ENCODE data around the gene ASB5.

The ASB5 gene

DNA sequence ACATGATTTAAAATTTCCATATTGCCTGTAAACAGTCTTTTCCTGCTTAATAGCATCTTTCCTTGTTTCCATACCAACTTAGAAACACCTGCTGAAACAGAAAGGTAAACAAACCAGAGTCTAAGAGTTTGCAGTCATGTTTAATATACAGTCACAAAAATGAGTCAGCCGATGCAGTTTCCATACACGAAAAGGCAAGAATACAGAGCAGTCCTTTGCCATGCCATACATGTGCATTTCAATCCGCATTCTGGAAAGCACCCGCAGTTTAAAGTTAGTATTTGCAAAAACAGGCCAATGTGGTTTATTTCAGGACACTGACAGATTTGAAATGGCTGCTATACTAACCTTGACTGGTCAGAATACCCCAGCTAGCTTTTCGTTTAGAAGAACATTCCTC, 32.1 kb downstream of the ASB5 start:
- Histone ChIP-seq H3F3A (ENCODE audit: insufficient read depth) (no peaks in the 10 kb centered on the region), H3K9me2 (replicated peaks; ENCODE audit: insufficient read depth, low read length) (no peaks in the 10 kb centered on the region), H3K27ac (ENCODE audit: low read depth, low read length) (no peak overlapping the region), H2AFZ (ENCODE audit: low read depth, low read length, severe bottlenecking) (peak overlapping the region; percentile 9), H3K4me2 (ENCODE audit: low read depth, low read length, poor library complexity, severe bottlenecking) (no peak overlapping the region), H3K4me3 (ENCODE audit: insufficient read depth, low read length, poor library complexity, severe bottlenecking) (no peak overlapping the region), H3K9ac (ENCODE audit: low read length) (no peak overlapping the region), H4K20me1 (ENCODE audit: low read depth, low read length) (no peaks in the 10 kb centered on the region), H3K9me3 (ENCODE audit: insufficient read depth, low read length) (no peaks in the 10 kb centered on the region), H3K36me3 (ENCODE audit: low read length) (no peaks in the 10 kb centered on the region), H3K27me3 (ENCODE audit: low read length) (no peaks in the 10 kb centered on the region), H3K79me2 (ENCODE audit: insufficient read depth, low read length) (no peaks in the 10 kb centered on the region)
- TF ChIP-seq EZH2phosphoT487 (conservative IDR thresholded peaks at IDR 0.05; ENCODE audit: low read length): no peak
- no peak for TF ChIP-seq CTCF (IDR thresholded peaks at IDR 0.05; ENCODE audit: insufficient read depth, low read length, poor library complexity, severe bottlenecking)

DNA sequence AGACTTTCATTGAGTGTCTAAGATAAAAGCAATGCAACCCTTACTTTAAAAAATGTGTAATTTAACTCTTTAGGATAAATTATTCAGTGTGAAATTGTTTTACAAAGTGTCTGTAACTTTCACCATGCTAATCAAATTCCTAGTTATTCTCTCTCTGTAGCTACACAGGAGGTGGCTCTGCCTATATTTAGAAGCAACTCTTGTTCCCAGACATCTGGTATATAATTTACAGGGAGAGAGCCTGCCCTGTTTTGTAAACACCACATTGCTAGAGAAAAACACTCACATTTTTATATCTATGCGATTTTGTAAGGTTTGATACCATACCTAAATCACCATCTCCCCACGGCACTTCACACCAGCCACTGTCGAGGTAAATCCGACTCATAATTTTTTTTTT, 38.2 kb downstream of the ASB5 start:
- Histone ChIP-seq H3K4me2 (ENCODE audit: low read depth, low read length, poor library complexity, severe bottlenecking) (no peak overlapping the region), H3K9me2 (replicated peaks; ENCODE audit: insufficient read depth, low read length) (no peaks in the 10 kb centered on the region), H3K9ac (ENCODE audit: low read length) (no peak overlapping the region), H3K4me3 (ENCODE audit: insufficient read depth, low read length, poor library complexity, severe bottlenecking) (no peak overlapping the region), H3F3A (ENCODE audit: insufficient read depth) (no peaks in the 10 kb centered on the region), H3K36me3 (ENCODE audit: low read length) (no peaks in the 10 kb centered on the region), H3K9me3 (ENCODE audit: insufficient read depth, low read length) (no peaks in the 10 kb centered on the region), H3K79me2 (ENCODE audit: insufficient read depth, low read length) (no peaks in the 10 kb centered on the region), H3K27ac (ENCODE audit: low read depth, low read length) (no peak overlapping the region), H4K20me1 (ENCODE audit: low read depth, low read length) (no peaks in the 10 kb centered on the region), H2AFZ (ENCODE audit: low read depth, low read length, severe bottlenecking) (no peak overlapping the region), H3K27me3 (ENCODE audit: low read length) (no peaks in the 10 kb centered on the region)
- TF ChIP-seq CTCF (IDR thresholded peaks at IDR 0.05; ENCODE audit: insufficient read depth, low read length, poor library complexity, severe bottlenecking) (no peak), EZH2phosphoT487 (conservative IDR thresholded peaks at IDR 0.05; ENCODE audit: low read length) (no peak)

DNA sequence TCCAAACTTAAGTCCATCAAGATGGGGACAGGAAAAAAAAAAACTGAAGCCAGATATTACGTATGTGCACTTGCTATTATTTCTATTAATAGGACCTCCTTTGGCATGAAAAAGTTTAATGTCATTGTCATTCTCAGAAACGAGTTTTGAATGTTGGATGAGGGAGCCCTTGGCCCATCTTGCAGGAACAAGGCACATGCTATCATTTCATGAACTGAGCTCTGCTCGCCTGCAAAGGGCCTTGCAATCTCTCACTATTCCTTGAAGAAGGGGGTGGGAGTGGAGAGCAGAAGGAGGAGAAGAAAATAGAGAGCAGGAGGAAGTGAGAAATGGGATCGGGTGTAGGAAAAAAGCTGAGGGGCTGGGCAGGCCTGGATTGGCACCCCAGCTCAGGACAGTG, 39.4 kb downstream of the ASB5 start:
- Histone ChIP-seq H3K4me2 (ENCODE audit: low read depth, low read length, poor library complexity, severe bottlenecking) (no peak overlapping the region), H3K27ac (ENCODE audit: low read depth, low read length) (no peak overlapping the region), H3K36me3 (ENCODE audit: low read length) (no peaks in the 10 kb centered on the region), H3F3A (ENCODE audit: insufficient read depth) (no peaks in the 10 kb centered on the region), H2AFZ (ENCODE audit: low read depth, low read length, severe bottlenecking) (no peak overlapping the region), H3K9ac (ENCODE audit: low read length) (no peak overlapping the region), H4K20me1 (ENCODE audit: low read depth, low read length) (no peaks in the 10 kb centered on the region), H3K9me2 (replicated peaks; ENCODE audit: insufficient read depth, low read length) (no peaks in the 10 kb centered on the region), H3K4me3 (ENCODE audit: insufficient read depth, low read length, poor library complexity, severe bottlenecking) (no peak overlapping the region), H3K9me3 (ENCODE audit: insufficient read depth, low read length) (no peaks in the 10 kb centered on the region), H3K79me2 (ENCODE audit: insufficient read depth, low read length) (no peaks in the 10 kb centered on the region), H3K27me3 (ENCODE audit: low read length) (no peaks in the 10 kb centered on the region)
- TF ChIP-seq CTCF (IDR thresholded peaks at IDR 0.05; ENCODE audit: insufficient read depth, low read length, poor library complexity, severe bottlenecking) (no peak), EZH2phosphoT487 (conservative IDR thresholded peaks at IDR 0.05; ENCODE audit: low read length) (no peak)

DNA sequence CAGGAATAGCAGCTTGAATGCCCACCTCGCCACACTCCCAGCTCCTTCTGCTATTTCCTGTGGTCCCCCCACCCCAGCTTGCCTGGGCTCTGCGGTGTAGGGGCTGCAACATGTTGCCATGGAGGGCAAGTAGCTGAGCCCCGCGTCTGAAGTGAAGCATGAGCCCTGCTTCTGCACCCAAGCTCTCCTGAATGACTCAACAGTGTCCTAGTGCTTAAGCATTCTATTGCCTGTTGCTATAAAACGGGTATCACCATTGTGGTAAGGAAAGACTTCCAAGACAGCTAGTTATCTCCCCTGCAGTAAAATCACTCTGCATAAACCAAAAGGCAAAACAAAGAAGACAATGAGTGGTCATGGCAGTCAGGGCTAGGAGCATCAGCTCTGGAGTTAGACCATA, 42.3 kb downstream of the ASB5 start:
- Histone ChIP-seq H3K27me3 (ENCODE audit: low read length) (no peaks in the 10 kb centered on the region), H3F3A (ENCODE audit: insufficient read depth) (no peaks in the 10 kb centered on the region), H3K9me3 (ENCODE audit: insufficient read depth, low read length) (no peaks in the 10 kb centered on the region), H3K36me3 (ENCODE audit: low read length) (no peaks in the 10 kb centered on the region), H3K4me2 (ENCODE audit: low read depth, low read length, poor library complexity, severe bottlenecking) (no peak overlapping the region), H4K20me1 (ENCODE audit: low read depth, low read length) (no peaks in the 10 kb centered on the region), H3K79me2 (ENCODE audit: insufficient read depth, low read length) (no peaks in the 10 kb centered on the region), H3K4me3 (ENCODE audit: insufficient read depth, low read length, poor library complexity, severe bottlenecking) (no peak overlapping the region), H2AFZ (ENCODE audit: low read depth, low read length, severe bottlenecking) (no peak overlapping the region), H3K9ac (ENCODE audit: low read length) (no peak overlapping the region), H3K9me2 (replicated peaks; ENCODE audit: insufficient read depth, low read length) (no peaks in the 10 kb centered on the region), H3K27ac (ENCODE audit: low read depth, low read length) (no peak overlapping the region)
- no peak for TF ChIP-seq EZH2phosphoT487 (conservative IDR thresholded peaks at IDR 0.05; ENCODE audit: low read length)
- TF ChIP-seq CTCF (IDR thresholded peaks at IDR 0.05; ENCODE audit: insufficient read depth, low read length, poor library complexity, severe bottlenecking): no peak
